H1 (cell line): Measurements from ENCODE around the gene CREB3L1. TPM values are rescaled to one million over a fixed set of nuclear protein-coding genes. Genes with fewer than 3 reads are reported as not detected.

Source experiments
- polyA plus RNA-seq, 7 experiments: library from polyadenylated mRNA; depleted of rRNA in 3 of 7; stranded (reverse) in 5 of 7; unstranded in 2 of 7; fragments of >200 nt in 5 of 7; fragments of 200-250 nt in 2 of 7; gene quantifications; 1 replicate in 5 of 7; 2 replicates in 1 of 7; 4 replicates in 1 of 7; pipeline versions ENCODE4 v1.2.1 to v1.2.3, GENCODE V29; 2011 to 2013; ENCODE audit warnings: missing spikeins in 2 of 7, mixed read lengths in 2 of 7
- total RNA-seq: library from RNA; stranded (reverse); fragmentation: NEBNext Ultra II Directional; extraction: Animal tissue kit (Norgen Biotek cat#: 25700); gene quantifications from 2 replicates; pipeline ENCODE4 v1.2.1, GENCODE V29; 2021

The CREB3L1 gene
- total and polyA plus RNA-seq, 2 of the 8 experiments (the other 6 are each of a cell fraction or from before 2014, with no cell fraction given): 4.1 to 12.7 TPM

Other genes starting within 250 kb of the CREB3L1 start
- 33.2 and 40.3 TPM in 2 replicates for gene PHF21A, start 156.2 kb upstream of the CREB3L1 start, total RNA-seq
- gene PHF21A, start 156.2 kb upstream of the CREB3L1 start, polyA plus RNA-seq (2011; rRNA removed): 16.3 and 17.6 TPM in 2 replicates
- gene DGKZ, start 69.8 kb downstream of the CREB3L1 start, total RNA-seq: 84.4 and 88.5 TPM in 2 replicates
- 184 and 262 TPM in 2 replicates for gene DGKZ, start 69.8 kb downstream of the CREB3L1 start, polyA plus RNA-seq (2011; rRNA removed)
- gene MDK, start 104.0 kb downstream of the CREB3L1 start, total RNA-seq: 309 and 338 TPM in 2 replicates
- gene MDK, start 104.0 kb downstream of the CREB3L1 start, polyA plus RNA-seq (2011; rRNA removed): 606 and 948 TPM in 2 replicates
- 0.63 and 1.1 TPM in 2 replicates for gene CHRM4, start 114.1 kb downstream of the CREB3L1 start, total RNA-seq
- 1.3 and 2.2 TPM in 2 replicates for gene CHRM4, start 114.1 kb downstream of the CREB3L1 start, polyA plus RNA-seq (2011; rRNA removed)